SK-N-SH (cell line): ENCODE data around the gene TAB2.

Source experiments
- CTCF ChIP-seq: fragments of 200-600 bp; sonication (generic); IDR thresholded peaks from 2 replicates; pipeline ENCODE4 v1.6.1; 2017; ENCODE audit warnings: antibody characterized with exemption, mild to moderate bottlenecking, moderate library complexity
- FOXJ3 ChIP-seq: sonication (generic); formaldehyde crosslinking; IDR thresholded peaks from 2 replicates; pipeline ENCODE4 v1.5.1; 2020; ENCODE audit warnings: mild to moderate bottlenecking, missing genetic modification reagents
- MEF2A ChIP-seq: IDR thresholded peaks from 2 replicates; pipeline ENCODE4 v1.4.0; 2012; ENCODE audit warnings: low read depth, borderline replicate concordance
- POLR2AphosphoS5 ChIP-seq: IDR thresholded peaks from 2 replicates; pipeline ENCODE4 v1.6.1; 2012; ENCODE audit warnings: low read depth, low read length
- SMC3 ChIP-seq: IDR thresholded peaks from 2 replicates; pipeline ENCODE4 v1.6.1; 2012; ENCODE audit warnings: low read depth, low read length, improper control_type of control experiment
- YY1 ChIP-seq: IDR thresholded peaks from 2 replicates; pipeline ENCODE4 v1.4.0; 2012; ENCODE audit warnings: low read depth, mild to moderate bottlenecking

DNA sequence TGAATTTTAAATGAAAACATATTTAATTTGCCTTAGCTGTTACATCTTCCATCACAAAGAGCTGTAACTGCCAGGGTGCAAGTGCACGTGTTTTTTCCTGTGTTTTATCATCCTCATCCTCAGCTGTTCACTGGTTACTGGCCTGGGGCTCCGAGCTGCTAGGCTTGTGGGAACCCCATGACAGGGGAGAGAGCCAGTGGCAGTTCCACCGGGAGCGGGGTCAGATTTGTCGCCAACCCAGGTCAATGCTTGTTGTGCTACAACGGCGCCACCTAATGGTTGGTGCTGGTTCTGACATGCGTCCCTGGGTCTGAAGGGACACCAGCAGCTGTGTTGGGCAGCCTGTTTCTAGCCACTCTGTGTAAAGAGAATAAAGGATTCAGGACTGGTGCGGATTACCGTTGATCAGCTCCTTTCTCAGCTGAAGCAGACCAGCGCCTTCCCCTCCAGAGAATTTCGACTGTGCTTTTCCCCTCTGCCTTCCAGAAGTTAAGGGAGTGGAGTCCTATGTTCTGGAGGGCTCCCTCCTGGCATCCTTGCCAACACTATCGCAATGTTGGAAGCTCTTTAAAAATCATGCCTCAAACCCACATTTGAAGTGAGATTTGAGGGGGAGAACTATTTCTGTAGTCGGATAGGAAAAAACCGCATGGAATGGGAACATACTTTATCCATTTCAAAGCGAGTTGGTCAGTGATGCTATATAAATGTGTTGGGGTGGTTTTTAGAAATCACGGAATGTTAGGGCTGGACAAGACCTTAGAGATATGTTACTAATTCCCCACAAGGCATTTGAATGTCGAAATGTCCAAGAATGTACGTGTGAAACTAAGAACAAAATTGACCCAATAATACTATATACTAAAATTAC is 114.6 kb downstream of the TAB2 start:
- TF ChIP-seq YY1: no peak
- no peak for TF ChIP-seq MEF2A
- no peak for TF ChIP-seq POLR2AphosphoS5
- peak; percentile 85 for TF ChIP-seq CTCF
- TF ChIP-seq FOXJ3: no peak
- peak; percentile 99 for TF ChIP-seq SMC3
